IMR-90 (cell line): ENCODE measurements around the gene PPFIA2.

Source experiments
- CEBPB ChIP-seq: IDR thresholded peaks from 2 replicates; pipeline ENCODE4 v1.6.1; 2012; ENCODE audit warnings: low read depth, low read length, improper control_type of control experiment
- CHD1 ChIP-seq: IDR thresholded peaks from 2 replicates; pipeline ENCODE4 v1.6.1; 2012; ENCODE audit warnings: low read depth, low read length, improper control_type of control experiment
- CTCF ChIP-seq: conservative IDR thresholded peaks from 2 replicates; pipeline ENCODE4 v1.5.1; 2012; ENCODE audit warnings: mild to moderate bottlenecking, low read depth, low read length, improper control_type of control experiment
- ELK1 ChIP-seq: fragments of 150-350 bp; IDR thresholded peaks from 2 replicates; pipeline ENCODE4 v1.6.1; 2016; ENCODE audit warnings: low read depth, mild to moderate bottlenecking, low read length, moderate library complexity, borderline replicate concordance
- MAFK ChIP-seq: IDR thresholded peaks from 2 replicates; pipeline ENCODE4 v1.6.1; 2012; ENCODE audit warnings: low read depth, low read length, improper control_type of control experiment
- NFE2L2 ChIP-seq: fragments of 150-350 bp; IDR thresholded peaks from 2 replicates; pipeline ENCODE4 v1.6.1; 2016; ENCODE audit warnings: low read depth, mild to moderate bottlenecking, low read length
- POLR2A ChIP-seq: IDR thresholded peaks from 2 replicates; pipeline ENCODE4 v1.6.1; 2012; ENCODE audit warnings: mild to moderate bottlenecking, low read depth, low read length
- RAD21 ChIP-seq: IDR thresholded peaks from 2 replicates; pipeline ENCODE4 v1.6.1; 2012; ENCODE audit warnings: low read length, improper control_type of control experiment
- USF2 ChIP-seq: fragments of 150-350 bp; IDR thresholded peaks from 2 replicates; pipeline ENCODE4 v1.6.1; 2017; ENCODE audit warnings: mild to moderate bottlenecking, antibody characterized with exemption, low read length, low read depth

GRCh38 chr12:81295251-81295650, 463.9 kb downstream of the PPFIA2 start:
- TF ChIP-seq CHD1 = no peak
- TF ChIP-seq USF2 = no peak
- no peak for TF ChIP-seq CTCF
- no peak for TF ChIP-seq RAD21
- no peak for TF ChIP-seq CEBPB
- no peak for TF ChIP-seq ELK1
- no peak for TF ChIP-seq MAFK
- TF ChIP-seq NFE2L2 = no peak
- no peak for TF ChIP-seq POLR2A
